Cardiac ventricle fibroblast (primary cell): ENCODE measurements around the gene CPEB4. TPM values are rescaled to one million over a fixed set of nuclear protein-coding genes. Genes with fewer than 3 reads are reported as not detected.

Experiments used
- total RNA-seq: library from RNA; depleted of rRNA; stranded (reverse); fragments of >200 nt; gene quantifications from 2 replicates; pipeline ENCODE4 v1.2.3, GENCODE V29; 2015

The CPEB4 gene
- total RNA-seq, result 6.1 and 6.8 TPM in 2 replicates

GRCh38 chr5:173887610-173888472 lies at the start of gene CPEB4:
Gene CPEB4 (plus strand): TSS chr5:173888349. CDS start chr5:173889734, 1,385 bp downstream.

GRCh38 chr5:173988554-173989431 lies 100.6 kb downstream of the CPEB4 start, which contains the start of gene C5orf47:
Gene C5orf47 (plus strand): TSS chr5:173989170. CDS start chr5:173989264, 94 bp downstream.

Other genes with a start within 250 kb of the CPEB4 start
- gene C5orf47, start 100.8 kb downstream of the CPEB4 start, total RNA-seq, result not detected in 2 replicates
- not detected in 2 replicates for gene NSG2, start 157.4 kb downstream of the CPEB4 start, total RNA-seq